GM18519 (cell line): ENCODE data around the gene RNPEPL1.

ENCODE experiments used
- ATAC-seq: cut with Tn5 transposase; IDR thresholded peaks from one replicate; pipeline ENCODE4 v1.9.1; 2021; ENCODE audit warnings: mild to moderate bottlenecking, moderate library complexity; ENCODE audit not compliant: unreplicated experiment, low FRiP score

Gene RNPEPL1

DNA sequence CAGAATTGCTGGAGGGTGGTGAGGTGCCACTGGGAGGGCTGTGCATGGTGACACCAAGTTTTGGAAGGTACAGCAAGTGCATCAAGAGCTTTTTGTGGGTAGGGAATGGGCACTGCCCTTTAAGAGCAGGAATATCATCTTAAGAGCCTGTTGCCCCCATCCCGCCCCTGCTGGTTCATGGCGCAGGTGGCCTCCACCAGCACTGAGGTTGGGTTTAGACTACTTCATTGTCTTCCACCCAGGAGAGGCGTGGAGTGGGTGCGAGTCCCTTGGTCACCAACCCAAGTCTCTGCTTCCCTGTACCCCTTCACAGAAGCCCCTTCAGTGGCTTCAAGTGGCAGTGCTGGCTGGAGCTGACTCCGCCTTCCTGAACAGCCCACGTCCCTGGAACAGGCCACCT is 7.8 kb downstream of the RNPEPL1 start:
- no peak for ATAC-seq

- no peak for ATAC-seq
Measured at GRCh38 chr2:240576436-240577205, 8.3 kb downstream of the RNPEPL1 start.

GRCh38 chr2:240577281-240578109 is 9.2 kb downstream of the RNPEPL1 start:
- no peak for ATAC-seq

DNA sequence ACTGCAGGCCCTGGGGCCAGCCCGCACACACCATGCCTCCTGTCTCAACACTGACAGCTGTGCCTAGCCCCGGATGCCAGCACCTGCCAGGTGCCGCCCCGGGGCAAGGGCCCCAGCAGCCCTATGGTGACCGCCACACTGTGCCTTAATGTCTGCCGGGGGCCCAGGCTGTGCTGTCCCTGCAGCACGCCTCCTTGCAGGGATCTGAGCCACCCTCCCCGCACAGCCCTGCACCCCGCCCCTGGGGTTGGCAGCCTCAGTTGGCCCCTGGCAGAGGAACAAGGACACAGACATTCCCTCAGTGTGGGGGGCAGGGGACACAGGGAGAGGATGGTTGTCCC is 9.8 kb downstream of the RNPEPL1 start:
- ATAC-seq = no peak

DNA sequence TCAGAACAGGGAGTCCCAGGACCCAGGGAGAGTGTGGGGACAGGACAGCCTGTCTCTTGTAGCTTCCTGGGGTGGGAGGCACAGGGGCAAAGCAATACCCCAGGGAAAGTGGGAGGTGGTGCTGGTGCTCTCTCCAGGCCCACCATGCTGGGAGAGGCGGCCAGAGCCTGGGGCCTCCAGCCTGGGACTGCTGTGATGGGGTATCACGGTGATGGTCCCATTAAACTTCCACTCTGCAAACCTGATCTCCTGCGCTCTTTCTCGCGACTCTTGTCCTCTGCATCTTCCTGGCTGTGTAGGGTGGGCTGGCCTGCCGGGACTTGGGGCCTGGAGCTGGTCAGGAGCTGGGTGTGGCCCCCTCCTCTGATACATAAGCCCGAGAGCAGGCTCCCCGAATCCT is 10.2 kb downstream of the RNPEPL1 start:
- no peak for ATAC-seq

DNA sequence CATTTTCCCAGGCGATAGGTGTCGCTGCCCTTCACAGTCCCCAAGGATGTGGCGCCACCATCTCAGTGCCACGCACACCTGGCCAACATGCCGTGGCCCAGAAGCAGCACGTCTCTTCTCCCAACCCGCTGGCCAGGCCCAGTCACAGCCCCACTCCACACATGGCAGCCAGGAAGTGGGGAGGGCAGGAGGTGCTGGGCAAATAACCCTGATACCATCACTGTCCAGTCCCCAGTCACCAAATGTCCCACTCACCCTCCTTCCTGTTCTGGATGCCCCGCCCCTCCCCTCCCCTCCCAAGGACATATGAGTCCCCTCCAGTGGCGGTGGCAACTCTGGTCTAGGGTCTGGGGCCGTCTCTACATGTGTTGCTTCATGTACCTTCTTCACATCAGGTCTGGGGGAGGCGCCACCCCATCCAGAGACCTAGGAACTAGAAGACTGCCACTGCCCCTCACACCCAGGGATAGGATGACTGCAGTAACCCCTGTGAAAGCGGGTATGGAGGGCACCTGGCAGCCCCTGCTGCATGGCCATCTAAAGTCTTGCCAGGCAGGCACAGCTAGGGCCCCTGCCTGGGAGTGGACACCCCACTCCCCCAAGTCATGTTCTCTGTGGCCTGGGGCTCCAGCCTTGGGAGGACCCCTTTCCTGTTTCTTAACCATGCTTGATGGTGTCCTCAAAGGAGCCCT is 10.9 kb downstream of the RNPEPL1 start:
- no peak for ATAC-seq

GRCh38 chr2:240579771-240580614 is 11.7 kb downstream of the RNPEPL1 start:
- ATAC-seq = no peak

- ATAC-seq = no peak
Measured at GRCh38 chr2:240581811-240582210, 13.5 kb downstream of the RNPEPL1 start.

- no peak for ATAC-seq
Measured at GRCh38 chr2:240582781-240583180, 14.5 kb downstream of the RNPEPL1 start.

DNA sequence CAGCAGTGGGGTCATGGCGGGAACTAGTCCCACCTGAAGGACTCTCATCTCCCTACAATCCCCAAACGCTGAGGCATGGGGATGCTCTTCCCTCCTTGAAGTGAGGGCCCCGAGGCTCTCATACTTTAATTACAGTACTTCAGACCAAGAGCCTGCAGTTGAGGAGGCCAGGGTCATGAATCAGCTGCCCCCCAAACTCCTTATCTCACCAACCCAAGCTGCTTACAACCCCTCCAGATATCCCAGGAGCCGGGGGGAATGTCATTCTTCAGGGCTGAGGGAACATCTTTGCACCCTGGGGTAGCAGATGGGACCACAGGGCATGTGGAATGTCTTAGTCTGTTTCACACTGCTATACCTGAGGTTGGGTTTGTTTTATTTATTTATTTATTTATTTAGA is 15.5 kb downstream of the RNPEPL1 start:
- no peak for ATAC-seq

GRCh38 chr2:240584486-240585031 is 16.3 kb downstream of the RNPEPL1 start:
- ATAC-seq = peak; percentile 47

- ATAC-seq = peak; percentile 7
Measured at GRCh38 chr2:240585101-240585500, 16.8 kb downstream of the RNPEPL1 start.

GRCh38 chr2:240585681-240586197 is 17.5 kb downstream of the RNPEPL1 start:
- ATAC-seq = no peak

- peak; percentile 52 for ATAC-seq
Measured at GRCh38 chr2:240586198-240586918, 18.1 kb downstream of the RNPEPL1 start, which contains the start of gene CAPN10. CAPN10 (plus strand) TSS chr2:240586734; CDS start chr2:240586912, 178 bp downstream.

DNA sequence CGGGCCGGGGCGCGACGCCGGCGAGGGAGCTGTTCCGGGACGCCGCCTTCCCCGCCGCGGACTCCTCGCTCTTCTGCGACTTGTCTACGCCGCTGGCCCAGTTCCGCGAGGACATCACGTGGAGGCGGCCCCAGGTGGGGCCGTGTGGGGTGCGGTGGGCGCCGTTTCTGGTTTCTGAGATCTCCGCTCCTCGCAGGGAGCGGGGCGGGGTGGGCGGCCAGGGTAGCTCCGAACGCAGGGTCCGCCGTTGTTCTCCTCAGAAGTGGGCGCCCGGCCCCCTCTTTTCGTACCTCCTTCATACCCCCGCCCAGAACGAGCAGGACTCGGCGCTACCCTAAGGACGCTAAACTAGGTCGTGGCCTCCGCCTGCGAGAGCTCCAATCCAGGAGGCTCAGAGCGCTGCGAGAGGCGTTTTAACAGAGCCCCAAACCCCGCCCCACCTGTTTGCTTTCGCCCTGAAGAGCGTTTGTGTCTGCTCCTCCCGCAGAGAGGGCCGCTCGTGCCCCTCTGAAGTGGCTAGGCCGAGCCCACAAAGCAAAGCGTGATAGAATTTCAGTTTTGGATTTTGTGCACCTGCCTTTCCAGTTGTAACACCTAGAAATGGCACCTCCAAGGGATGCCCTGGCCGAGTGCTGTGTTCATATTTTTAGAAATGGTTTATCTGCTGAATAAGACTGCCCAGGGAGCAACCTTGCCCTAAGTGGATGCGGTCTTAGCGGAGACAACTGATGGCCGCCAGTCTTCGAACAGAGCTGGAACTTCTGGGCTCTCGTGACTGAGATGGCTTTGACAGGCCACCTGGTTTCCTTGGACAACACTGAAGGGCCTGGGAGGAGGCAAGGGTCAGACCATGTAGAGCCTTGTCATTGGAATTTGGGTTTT is 18.9 kb downstream of the RNPEPL1 start:
- no peak for ATAC-seq

DNA sequence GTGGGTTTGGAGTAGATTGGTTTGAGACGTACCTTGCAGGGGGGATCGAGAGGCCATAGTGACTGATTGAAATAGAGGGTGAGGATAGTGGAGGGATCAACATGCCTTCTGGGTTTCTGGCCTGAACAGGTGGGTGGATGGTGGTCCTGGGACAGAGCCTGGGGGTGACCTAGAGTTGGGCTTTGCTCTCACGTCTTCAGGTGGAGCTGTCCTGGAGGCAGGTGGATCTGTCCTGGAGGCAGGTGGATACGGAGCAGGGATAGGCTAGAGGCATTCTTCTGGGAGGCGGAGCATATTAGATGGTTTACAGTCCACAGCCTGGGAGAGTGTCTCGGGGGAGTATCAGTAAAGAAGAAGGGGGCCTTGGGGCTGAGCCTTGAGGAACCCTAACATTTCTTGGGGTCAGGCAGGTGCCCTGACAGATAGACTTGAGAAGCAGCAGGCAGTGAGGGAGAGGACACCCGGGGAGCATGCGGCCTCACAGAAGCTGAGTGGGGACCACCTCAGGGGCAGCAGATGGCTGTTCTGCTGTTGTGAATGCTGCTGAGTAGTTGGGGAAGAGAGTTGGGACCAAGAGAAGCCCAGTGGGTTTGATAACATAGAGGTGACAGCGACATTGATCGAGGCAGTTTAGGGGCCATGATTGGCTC is 19.8 kb downstream of the RNPEPL1 start:
- no peak for ATAC-seq

DNA sequence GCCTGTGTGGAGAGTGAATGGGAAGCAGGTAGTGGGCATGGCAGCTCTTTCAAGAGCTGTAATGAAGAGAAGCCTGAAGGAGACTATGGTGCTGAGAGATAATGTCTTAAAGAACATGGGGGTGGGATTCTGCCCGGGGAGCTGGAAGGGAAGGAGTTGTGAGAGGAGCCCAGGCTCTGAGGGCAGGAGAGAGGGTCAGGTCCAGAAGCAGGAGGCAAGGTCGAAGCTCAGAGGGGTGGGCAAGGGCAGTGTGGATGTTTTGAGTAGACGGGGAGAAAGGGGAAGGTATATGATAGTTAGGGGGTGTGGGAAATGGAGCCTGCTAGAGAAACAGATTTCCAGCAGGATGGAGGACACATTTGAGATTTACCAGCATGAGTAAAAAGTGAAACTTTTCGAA is 20.4 kb downstream of the RNPEPL1 start:
- ATAC-seq = no peak

DNA sequence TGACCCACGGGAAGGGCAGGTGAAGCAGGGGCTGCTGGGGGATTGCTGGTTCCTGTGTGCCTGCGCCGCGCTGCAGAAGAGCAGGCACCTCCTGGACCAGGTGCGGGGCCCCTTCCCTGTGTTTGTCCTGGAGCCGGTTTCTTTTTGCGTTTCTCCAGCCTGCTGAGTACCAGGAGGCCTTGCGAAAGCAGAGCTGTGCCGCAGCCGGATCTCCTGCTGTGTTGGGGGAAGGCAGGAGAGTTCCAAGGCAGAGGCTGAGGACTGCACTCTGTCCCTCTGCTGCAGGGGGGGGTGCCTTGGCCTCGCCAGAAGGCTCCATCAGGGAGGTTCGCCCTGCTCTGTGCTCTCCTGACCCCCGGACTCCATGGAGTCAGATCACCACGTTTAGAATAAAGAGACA is 21.1 kb downstream of the RNPEPL1 start:
- ATAC-seq = no peak
